GM12872 (cell line): ENCODE results near the gene TRMT1.

Source experiments
- TF ChIP-seq, protein P1 (sequence below): IDR thresholded peaks from 3 replicates; pipeline ENCODE4 v1.5.1; 2011; ENCODE audit warnings: low read depth, mild to moderate bottlenecking, low read length, moderate library complexity; ENCODE audit not compliant: insufficient read depth

The TRMT1 gene

GRCh38 chr19:13103581-13104359 lies 12.8 kb downstream of the TRMT1 start:
- TF ChIP-seq, protein P1, sequence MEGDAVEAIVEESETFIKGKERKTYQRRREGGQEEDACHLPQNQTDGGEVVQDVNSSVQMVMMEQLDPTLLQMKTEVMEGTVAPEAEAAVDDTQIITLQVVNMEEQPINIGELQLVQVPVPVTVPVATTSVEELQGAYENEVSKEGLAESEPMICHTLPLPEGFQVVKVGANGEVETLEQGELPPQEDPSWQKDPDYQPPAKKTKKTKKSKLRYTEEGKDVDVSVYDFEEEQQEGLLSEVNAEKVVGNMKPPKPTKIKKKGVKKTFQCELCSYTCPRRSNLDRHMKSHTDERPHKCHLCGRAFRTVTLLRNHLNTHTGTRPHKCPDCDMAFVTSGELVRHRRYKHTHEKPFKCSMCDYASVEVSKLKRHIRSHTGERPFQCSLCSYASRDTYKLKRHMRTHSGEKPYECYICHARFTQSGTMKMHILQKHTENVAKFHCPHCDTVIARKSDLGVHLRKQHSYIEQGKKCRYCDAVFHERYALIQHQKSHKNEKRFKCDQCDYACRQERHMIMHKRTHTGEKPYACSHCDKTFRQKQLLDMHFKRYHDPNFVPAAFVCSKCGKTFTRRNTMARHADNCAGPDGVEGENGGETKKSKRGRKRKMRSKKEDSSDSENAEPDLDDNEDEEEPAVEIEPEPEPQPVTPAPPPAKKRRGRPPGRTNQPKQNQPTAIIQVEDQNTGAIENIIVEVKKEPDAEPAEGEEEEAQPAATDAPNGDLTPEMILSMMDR: no peak

DNA sequence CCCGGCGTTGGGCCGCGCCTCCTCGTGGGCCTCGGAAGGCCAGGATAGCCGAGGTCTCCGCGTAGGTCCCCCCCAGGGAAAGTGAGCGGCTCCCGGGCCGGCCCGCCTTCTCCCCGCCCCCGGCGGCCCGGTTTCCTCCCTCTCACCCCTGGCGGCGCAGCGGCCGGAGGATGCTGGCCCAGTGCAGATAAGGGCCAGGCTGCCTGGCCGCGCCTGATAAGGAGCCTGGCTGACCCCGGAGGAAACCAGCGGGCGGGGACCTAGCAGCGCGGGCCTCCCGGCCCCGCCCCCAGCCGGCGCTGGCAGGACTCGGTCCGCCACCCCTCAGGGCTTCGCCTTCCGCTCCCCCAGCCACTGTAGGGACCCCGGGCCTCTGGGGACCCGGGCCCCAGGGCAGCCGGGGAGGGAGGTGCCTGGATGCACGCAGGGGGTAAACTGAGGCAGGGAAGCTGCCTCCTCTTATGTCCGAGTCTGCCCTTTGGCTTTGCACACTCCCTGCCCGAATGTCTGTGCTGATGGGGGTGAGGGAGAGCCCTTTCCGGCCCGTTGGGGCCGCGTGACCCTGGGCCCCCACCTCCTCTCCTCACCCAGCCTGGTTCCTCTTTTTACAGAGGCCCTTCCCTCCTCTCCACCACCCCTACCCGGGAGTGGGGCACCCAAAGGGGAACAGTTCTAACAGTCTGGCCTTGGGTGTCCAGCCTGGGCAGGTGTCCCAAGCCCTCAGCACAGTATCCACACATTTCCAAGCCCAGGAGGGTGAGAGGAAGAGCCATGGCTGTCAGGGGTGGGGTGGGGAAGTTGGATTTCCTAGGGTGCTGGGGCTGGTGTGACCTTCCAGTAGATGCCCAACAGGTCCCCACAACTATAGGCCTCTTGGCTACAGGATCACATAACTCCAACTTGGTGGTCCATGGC lies 13.6 kb downstream of the TRMT1 start, which contains the start of gene LYL1:
TSS of gene LYL1 (minus strand) at position 193 of the 915 bp plus-strand sequence. CDS start 1,687 bp downstream, outside the sequence.
- TF ChIP-seq, protein P1: no peak

DNA sequence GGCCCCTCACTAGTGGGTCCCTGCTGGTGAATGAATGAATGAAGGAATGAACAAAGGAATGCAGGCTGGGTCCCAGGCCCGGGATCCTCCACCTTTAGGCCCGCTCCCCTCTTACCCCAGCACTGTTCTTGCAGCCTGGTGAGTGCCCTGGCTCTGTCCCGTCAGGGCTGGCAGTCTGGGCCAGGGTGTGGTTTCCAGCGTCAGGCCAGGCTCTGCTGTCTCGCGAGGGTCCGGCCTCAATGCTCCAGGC lies 14.2 kb downstream of the TRMT1 start:
- TF ChIP-seq, protein P1: no peak

DNA sequence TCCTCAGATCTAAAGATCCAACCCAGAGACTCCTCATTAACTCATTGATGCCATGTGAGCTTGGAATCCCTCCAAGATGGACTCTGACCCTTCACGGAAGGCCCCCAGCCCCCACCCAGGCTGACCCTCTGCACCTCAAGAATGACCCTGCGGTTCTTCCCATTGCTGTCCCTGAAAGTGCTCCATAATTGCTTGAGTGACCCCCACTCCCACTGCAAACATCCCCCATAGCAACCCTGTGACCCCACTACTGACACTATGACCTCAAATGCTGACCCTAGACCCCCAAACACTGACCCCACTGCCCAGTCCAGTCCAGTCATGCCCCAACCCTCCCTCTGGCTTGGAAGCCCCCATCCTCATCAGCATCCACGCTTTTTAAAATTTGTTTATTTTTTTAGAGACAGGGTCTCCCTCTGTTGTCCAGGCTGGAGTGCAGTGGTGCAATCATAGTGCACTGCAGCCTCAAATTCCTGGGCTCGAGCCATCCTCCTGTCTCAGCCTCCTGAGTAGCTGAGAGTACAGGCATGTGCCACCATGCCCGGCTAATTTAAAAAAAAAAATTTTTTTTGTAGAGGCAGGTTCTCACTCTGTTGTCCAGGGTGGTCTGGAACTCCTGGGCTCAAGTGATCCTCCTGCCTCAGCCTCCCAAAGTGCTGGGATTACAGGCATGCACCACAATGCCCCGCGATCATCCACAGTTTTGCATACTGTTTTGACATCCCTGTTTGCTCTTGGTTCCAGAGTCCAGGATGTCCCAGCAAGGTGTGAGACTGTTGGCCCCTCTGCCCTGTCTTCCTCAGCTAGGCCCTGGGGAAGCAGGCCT lies 14.7 kb downstream of the TRMT1 start:
- TF ChIP-seq, protein P1: no peak

GRCh38 chr19:13100841-13101589 lies 15.5 kb downstream of the TRMT1 start:
- TF ChIP-seq, protein P1: peak; percentile 58

DNA sequence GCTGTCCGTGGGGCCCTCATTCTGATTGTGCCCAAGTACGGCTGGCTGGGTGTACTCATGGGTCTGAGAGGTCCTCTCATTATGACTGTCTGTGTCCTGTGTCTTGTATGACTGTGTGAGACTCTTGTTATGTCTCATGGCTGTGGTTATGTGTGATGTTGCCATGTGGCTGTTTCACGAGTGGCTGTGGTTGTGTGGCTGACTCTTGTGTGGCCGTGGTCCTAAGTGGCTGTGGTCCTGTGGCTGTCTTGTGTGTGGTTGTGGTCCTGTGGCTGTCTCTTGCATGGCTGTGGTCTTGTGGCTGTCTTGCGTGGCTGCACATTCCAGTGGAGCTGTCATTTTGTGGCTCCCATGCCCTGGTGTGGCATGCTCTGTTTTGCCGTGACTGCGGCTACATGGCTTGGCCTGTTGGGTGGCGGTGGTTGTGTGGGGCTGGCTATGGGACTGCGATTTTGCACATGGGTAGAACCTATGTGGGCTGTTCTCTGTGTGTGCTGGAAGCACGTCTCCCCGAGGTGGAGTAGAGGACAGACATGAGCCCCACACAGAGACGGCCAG lies 16.4 kb downstream of the TRMT1 start:
- TF ChIP-seq, protein P1: no peak
